GM18858 (cell line): Measurements from ENCODE around the gene WDR47.

Source experiments
- ATAC-seq: cut with Tn5 transposase; IDR thresholded peaks from one replicate; pipeline ENCODE4 v1.9.1; 2021; ENCODE audit not compliant: unreplicated experiment

The WDR47 gene

DNA sequence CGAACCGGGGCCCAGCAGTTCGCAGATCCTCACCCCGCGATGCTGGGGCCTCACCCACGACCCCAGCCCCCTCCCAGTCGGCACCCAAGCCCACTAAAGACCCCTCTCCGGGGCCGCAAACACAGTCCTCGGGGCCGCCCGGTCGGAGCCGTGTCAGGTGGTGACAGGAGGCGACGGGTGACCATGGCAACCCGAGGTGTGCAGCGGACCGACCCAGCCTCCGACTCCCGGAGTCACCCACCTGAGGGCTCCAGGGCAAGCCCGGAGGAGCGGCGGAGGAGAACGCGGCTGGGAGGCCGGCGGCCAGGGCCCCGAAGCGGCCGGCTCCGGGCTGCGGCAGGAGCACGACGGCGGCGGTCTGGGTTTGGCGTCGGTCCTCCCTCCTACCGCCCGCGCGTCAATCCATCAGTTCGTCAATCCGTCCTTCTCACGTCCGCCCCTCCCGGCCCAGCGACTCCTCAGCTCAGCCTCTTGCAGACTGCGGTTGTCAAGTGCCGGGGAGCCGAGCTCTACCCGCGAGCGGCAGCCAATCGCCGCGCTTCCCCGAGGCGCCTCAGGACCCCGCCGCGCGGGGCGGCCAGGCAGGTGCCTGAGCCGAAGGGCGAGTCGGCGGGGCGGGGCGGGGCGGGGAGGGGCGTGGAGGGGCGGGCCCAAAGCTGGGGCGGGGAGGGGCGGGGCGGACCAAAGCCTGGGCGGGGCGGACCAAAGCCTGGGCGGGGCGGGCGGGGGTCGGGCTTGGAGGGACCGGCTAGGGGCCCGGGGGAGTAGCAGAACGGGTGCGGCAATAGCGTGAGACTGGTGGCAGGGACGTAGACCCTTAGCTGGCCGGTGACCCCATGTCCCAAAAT lies at the start of gene WDR47:
TSS of gene WDR47 (minus strand) at position 482 of the 848 bp plus-strand sequence. CDS start 18,590 bp downstream, outside the sequence.
- ATAC-seq, result peak; percentile 94

DNA sequence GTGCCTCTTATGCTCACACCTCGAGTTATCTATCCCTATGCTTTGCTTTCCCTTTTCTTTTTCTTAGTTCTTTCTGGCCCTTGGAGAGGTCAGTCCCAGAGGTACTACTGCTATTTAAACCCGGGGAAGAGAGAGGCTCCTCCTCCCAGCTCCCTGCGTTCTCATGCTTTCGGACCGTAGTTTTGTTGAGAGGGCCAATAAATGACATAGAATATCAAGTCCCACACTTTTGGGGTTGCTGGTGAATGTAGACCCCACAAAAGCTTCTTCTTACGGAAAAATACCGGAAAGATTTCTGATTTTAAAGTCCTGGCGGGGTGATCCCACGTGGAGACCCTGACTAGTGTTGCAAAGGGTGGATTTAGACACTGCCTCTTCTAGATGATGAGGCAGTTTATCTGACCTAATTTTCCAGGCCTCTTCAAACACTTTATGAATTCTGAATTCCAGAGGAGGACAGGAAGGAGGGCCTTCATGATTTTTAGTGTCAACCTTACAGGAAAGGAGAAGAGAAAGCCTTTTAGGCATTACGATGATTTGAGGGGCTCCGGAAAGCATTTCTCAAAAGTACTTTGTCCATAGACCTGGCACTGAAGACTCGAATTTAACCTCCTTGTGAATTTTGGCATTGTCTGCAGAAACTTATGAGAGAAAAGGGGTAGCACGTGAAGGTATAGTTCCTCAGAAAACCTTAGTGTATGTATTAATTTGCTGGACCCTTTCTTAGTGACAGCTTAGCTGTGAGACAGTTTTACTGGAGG lies 49.4 kb upstream of the WDR47 start:
- peak; percentile 40 for ATAC-seq

DNA sequence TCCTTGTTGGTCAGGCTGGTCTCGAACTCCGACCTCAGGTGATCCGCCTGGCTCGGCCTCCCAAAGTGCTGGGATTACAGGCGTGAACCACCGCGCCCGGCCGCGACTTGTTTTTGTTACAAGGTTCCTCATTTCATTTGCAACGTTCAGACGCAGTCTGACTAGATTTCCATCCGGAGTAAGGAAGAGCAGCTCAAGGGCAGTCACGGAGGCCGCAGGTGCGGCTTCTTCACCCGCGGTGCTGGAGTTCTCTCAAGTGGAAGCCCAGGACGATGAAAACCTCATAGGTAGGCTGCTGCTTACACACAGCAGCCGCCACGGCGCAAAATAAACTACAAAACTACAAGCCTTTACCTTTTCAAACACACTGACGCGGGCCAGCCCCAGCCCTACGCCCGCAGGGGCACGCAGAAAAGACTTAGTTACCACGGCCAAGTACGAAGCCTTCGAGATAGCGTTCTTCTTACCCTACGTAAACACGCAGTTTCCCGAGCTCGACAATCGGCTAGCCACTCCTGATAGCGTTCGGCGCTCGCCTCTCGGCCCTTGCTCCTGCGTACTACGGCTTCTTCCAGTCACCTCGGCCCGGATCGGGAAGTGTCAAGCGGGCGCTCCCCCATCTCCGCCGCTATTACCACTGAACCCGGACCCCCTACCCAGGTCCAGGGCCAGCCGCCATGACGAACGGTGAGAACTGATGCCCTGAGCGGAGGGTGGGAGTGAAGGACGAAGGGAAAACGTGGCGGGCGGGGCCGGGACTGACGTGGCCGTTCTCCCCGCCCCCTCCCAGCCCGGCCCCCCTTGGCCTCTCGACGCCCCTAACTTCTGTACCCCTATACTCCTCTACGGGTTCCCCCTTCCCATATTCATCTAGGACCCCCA lies 48.5 kb upstream of the WDR47 start, which contains the start of gene TMEM167B:
TSS of gene TMEM167B (plus strand) at position 569 of the 882 bp plus-strand sequence. CDS start at position 678, 109 bp downstream.
- peak; percentile 88 for ATAC-seq

DNA sequence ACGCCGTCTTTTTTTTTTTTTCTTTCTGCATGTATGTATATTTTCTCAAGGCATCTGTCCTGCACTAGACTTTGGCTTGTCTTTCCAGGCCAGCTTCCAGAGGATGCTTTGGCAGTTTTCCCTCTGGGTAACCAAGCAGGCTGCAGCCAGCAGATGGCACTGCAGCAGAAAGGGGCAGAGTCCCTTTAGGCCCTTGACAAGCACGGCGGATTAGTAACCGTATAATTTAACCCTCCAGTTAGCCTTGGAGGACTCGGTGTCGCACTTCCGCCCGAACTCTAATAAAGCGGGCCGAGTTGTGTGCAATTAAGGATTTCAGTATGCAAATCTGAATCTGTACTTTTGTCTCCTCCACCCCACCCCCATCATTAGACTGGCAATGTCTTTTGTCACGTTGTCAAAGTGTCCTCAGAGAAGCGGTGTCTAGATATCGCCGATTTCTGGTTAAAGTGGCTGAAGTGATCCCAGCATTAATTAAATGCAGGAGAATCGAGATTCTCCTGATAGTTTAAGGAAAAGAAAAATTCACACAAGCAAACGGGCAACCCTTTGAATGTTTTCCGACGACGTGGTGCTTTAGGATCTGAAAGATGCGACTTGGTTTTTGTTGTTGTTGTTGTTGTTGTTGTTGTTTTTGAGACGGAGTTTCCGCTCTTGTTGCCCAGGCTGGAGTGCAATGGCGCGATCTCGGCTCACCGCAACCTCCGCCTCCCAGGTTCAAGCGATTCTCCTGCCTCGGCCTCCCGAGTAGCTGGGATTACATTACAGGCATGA lies 47.5 kb upstream of the WDR47 start:
- ATAC-seq, result no peak

DNA sequence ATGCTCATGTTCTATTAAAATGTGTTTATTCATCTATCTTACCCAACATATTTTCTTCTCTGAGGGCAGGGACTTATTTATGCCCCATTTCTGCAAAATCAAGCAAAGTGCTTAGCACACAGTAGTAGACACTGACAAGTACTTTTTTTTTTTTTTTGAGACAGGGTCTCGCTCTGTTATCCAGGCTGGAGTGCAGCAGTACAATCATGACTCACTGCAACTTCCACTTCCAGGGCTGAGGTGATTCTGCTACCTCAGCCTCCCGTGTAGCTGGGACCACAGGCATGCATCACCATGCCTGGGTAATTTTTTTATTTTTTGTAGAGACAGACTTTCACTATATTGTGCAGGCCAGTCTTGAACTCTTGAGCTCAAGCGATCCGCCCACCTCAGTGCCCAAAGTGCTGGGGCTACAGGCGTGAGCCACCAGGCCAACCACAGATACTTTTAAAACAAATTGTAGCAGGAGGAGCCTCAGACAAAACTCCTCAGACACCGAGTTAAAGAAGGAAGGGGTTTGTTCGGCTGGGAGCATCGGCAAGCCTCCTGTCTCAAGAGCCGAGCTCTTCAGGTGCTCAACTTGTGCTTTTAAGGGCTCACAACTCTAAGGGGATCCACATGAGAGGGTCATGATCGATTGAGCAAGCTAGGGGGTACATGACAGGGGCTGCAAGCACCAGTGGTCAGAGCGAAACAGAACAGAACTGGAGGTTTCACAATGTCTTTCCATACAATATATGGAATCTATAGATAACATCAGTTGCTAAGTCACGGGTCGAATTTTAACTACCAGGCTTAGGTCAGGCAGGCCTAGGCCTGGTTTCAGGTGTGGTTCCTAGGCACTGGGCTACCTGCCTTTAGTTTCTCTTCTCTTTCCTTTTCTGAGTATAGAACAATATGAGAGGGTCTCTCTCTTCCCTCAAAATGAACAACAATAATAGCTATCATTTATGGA lies 42.9 kb upstream of the WDR47 start:
- ATAC-seq, result no peak

DNA sequence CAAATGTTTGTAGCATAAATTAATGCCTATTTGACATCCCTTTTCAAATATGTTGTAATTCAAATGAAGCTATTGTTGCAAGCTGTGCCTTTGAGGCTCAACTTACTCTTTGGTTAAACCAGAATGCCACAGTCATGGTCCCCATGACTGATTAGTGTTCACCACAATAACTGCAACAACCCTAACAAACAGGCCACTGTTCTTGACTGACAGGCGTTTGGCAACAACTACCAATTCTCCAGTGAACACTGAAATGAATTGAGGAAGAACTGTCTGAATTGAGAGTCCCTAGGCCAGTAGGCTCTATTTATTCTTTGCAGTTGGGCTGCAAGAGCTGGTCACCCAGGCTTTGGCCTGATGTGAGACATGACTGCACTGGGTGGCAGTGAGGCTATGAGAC lies 42.0 kb upstream of the WDR47 start:
- ATAC-seq, result no peak

DNA sequence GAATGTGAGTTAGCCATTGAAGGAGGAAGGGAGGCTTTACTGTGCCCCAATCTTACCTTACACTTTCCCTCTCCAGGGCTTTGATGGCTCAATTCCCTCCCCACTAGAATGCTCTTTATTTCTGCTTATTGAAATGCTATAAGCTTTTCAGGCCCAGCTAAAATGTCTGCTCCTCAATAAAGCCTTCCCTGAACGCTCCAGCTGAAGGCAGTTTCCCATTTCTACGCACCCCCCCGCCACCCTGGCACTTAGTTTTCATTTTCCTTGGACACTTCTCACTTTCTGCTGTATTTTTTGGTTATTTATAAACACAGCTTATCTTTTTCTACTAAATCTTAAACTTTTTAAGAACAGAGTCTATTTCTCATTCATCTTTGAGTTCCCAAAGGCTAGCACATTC lies 41.6 kb upstream of the WDR47 start:
- ATAC-seq, result no peak

DNA sequence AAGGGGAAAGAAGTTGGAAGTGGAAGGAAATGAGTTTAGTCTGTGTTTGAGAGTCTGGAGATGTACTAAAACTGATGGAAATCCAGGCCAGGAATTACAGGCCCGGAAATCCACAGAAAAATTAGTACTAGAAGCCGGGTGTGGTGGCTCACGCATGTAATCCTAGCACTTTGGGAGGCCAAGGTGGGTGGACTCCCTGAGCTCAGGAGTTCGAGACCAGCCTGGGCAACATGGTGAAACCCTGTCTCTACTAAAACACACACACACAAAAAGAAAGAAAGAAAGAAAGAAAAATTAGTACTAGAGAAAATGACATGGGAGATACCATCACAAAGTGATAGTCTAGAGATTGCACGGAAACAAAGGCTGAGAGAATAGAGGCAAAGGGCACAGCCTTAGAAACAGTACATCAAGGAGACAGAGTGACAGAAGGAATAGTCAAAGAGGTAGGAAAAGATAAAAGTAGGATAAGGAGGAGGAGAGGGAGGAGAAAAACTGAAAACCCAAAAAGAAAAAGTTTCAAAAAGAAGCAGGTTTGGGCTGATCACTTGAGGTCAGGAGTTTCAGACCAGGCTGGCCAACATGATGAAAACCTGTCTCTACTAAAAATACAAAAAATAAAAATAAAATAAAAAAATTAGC lies 38.7 kb upstream of the WDR47 start:
- no peak for ATAC-seq

DNA sequence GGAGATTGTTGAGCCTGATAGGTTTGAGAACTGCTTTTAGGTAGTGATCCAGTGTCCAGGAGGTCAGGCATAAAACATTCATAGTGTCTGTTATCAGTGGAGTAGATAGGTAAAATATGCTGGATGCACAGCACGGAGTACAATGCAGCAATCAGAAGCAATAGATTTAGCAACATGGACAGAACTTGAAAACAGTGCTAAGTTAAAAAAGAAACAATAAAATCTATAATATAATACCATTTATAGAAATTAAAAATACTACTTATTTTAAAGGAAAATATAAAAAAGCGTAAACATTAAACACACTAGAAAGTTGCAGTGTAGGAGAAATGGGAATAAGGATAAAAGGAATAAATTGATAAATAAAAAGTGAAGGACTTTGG lies 37.3 kb upstream of the WDR47 start:
- no peak for ATAC-seq

DNA sequence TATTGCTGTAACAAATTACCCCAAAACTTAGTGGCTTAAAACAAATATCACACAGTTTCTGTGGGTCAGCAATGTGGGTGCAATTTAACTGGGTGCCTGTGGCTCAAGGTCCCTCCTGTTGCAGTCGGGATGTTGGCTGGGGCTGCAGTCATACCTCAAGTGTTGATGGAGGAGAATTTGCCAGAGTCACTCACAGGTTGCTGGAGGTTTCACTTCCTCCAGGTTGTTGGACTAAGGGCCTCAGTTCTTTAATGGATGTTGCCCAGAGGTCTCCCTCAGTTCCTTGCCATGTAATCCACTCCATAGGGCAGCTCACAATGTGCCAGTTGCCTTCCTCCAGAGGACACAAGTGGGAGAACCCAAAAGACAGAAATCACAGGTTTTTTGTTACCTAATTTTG lies 36.4 kb upstream of the WDR47 start:
- no peak for ATAC-seq

DNA sequence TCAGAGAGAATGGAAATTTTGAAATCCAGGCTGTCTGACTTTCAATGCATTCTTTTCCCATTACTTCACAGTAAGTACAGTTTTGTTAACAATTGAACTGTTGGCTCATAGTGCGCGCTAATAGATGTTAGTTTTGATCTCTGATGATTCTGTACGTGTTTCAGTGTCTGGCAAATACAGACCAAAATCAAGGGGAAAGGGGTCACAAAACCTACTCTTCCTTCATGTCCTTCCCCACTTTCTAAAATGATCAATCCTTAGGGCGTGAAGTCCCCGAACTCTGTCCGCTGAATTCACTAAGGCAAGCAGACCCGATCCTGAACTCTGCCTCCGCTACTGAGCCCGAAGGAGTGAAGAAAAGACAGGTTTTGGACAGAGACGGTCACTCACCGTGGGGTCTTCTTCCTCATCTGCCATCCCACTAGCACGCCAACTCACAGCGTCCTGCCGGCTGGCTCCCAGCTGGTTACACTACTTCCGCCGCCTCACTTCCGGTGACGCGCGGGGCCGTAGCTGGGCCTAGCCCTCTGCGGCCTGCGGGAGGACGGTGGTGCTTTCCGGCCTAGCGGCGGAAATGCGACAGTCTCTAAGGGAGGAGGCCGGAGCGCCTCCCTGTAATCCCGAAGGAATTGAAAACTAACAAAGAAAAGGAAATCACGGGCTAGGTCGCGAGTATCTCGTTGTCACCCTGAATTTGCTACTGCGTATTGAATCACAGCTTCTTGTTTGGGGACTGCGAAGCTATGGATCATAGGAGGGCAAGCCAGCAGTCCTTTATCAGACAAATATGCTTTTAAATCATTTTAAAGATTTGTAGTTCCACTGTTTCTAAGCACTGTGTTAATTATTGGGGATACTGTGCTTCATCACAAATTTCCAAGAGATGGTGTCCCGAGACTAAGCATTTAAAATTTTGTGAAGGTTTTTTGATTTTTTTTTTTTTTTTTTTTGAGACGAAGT lies 33.9 kb upstream of the WDR47 start, which contains the start of gene TAF13:
TSS of gene TAF13 (minus strand) at position 473 of the 960 bp plus-strand sequence. CDS start at position 417, 56 bp downstream.
- ATAC-seq, result peak; percentile 98

DNA sequence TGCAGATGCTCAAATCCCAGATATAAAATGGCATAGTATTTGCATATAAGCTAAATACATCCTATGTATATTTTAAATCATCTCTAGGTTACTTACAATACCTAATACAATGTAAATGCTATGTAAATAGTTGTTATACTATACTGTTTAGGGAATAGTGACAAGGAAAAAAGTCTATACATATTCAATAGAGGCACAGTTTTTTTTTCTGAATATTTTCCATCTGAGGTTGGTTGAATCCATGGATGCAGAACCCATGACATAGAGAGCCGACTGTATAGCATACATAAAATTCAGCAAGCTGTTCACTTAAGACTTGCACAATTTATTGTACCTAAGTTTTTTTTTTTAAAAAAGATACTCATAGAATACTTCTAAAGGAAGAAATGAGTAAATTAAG lies 27.4 kb upstream of the WDR47 start:
- no peak for ATAC-seq

DNA sequence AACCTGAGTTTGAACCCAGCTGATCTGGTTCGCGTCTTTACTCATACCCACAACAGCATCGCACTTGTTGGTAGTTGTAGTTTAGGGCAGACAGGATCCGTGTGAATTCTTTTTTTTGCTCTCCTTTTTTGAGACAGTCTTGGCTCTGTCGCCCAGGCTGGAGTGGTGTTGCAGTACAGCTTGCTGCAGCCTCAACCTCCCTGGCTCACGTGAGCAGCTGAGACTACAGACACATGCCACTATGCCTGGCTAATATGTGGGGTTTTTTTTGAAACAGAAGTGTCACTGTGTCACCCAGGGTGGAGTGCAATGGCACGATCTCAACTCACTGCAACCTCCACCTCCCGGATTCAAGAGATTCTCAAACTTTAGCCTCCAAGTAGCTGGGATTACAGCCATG lies 26.0 kb upstream of the WDR47 start:
- no peak for ATAC-seq

DNA sequence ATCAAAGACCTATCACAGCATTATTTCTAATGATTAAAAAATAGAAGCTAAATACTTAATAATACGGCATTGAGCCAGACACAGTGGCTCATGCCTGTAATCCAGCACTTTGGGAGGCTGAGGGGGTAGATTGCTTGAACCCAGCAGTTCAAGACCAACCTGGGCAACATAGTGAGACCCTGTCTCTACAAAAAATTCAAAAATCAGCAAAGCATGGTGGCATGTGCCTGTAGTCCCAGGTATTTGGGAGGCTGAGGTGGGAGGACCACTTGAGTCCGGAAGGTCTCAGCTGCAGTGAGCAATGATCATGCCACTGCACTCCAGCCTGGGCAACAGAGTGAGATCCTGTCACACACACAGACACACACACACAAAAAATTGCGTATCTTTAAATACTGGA lies 23.2 kb upstream of the WDR47 start:
- ATAC-seq, result no peak

DNA sequence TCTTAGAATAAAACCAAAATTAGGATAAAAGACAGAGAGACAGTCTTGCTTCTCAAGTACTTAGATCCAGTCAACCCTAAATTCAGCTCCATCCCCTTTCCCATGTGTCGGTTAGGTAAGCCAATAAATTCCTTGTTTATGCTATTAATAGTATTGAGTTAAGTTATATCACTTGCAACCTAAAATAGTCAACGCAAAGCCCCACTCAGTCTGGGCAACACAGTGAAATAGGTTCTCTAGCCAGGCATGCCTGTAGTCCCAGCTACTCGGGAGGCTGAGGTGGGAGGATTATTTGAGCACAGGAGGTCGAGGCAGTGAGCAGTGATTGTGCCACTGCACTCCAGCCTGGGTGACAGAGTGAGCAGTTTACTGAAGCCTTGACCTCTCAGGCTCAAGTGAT lies 19.3 kb upstream of the WDR47 start:
- ATAC-seq, result no peak

DNA sequence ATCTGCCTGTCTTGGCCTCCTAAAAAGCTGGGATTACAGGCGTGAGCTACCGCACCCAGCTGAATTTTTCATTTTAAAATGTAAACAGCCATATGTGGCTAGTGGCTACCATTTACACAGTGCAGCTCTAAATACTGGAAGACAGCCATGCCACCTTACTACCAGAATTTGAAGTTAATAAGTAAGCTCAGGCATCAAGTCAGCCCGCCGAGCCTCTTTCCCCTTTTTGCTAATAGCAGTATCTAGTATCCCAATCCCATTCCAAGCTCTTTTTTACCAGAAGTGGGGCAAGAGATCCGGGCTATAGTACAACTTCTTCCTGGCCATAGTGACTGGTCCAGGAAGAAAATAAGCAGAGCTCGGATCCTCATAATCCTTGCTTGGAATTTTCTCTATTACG lies 18.8 kb upstream of the WDR47 start:
- ATAC-seq, result no peak

DNA sequence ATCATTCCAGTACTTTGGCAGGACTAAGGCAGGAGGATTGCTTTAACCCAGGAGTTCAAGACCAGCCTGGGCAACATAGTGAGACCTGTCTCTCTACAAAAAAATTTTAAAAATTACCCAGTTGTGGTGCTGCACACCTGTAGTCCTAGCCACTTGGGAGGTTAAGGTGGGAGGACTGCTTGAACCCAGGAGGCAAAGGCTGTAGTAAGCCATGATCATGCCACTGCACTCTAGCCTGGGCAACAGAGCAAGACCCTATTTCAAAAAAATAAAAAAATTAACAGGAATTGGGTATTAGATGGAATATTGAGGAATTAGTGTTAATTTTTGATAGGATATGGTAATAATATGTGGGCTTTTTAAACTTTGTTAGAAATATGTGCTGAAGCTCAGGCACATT lies 17.1 kb upstream of the WDR47 start:
- ATAC-seq, result no peak

DNA sequence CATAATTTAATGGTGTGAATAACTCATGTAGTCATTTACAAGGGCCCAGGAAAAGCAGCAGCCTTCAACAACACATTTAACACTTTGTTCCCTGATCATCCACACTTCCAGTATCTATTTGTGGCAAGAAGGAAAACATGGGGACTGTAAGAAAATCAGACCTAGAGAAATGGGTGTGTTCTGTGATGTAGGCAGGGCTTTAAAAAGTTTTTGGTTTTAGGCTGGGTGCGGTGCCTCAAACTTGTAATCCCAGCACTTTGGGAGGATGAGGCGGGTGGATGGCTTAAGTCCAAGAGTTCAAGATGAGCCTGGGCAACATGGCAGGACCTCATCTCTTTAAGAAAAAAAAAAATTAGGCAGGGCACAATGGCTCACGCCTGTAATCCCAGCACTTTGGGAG lies 14.2 kb upstream of the WDR47 start:
- no peak for ATAC-seq
